ENCODE data around the gene FRRS1.

Gene FRRS1

DNA sequence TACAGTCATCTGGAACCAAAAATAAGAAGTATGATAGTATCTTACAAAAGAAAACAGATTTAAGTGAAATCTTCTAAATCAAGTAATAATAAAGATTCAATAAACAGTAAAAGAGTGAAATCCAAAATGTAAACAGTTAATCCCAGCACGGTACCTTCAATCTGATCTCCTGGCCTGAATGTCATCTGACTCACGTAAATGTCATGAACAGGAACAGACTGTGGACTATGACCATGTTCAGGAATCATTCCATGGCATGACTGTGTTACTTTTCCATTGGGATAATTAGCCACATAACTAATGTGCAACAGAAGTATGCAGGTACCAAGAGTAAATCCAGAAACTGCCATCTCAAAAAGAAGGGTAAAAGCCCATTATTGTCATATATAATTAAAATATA, 18.0 kb downstream of the FRRS1 start:
- H2AFZ ChIP-seq (ENCODE audit: low read length): no peak overlapping the region
- no peaks in the 10 kb centered on the region for H3K4me1 ChIP-seq (ENCODE audit: low read length)
- H3K4me2 ChIP-seq (ENCODE audit: low read depth, low read length): no peak overlapping the region
- no peak overlapping the region for H3K9ac ChIP-seq (ENCODE audit: low read length)
- no peaks in the 10 kb centered on the region for H4K20me1 ChIP-seq (ENCODE audit: insufficient read depth, low read length)
- H3K79me2 ChIP-seq (ENCODE audit: low read length): no peaks in the 10 kb centered on the region
- H3F3A ChIP-seq (ENCODE audit: insufficient read depth, low read length): no peaks in the 10 kb centered on the region
- no peaks in the 10 kb centered on the region for H3K27me3 ChIP-seq (replicated peaks; ENCODE audit: insufficient read depth, low read length)
- no peak for DNase-seq
- no peaks in the 10 kb centered on the region for H3K9me2 ChIP-seq (replicated peaks; ENCODE audit: insufficient read depth, low read length)
- H3K4me3 ChIP-seq (ENCODE audit: low read length): no peak overlapping the region
- TF ChIP-seq EZH2 (optimal IDR thresholded peaks at IDR 0.05; ENCODE audit: low read depth, low read length): no peak
- TF ChIP-seq, protein P1, sequence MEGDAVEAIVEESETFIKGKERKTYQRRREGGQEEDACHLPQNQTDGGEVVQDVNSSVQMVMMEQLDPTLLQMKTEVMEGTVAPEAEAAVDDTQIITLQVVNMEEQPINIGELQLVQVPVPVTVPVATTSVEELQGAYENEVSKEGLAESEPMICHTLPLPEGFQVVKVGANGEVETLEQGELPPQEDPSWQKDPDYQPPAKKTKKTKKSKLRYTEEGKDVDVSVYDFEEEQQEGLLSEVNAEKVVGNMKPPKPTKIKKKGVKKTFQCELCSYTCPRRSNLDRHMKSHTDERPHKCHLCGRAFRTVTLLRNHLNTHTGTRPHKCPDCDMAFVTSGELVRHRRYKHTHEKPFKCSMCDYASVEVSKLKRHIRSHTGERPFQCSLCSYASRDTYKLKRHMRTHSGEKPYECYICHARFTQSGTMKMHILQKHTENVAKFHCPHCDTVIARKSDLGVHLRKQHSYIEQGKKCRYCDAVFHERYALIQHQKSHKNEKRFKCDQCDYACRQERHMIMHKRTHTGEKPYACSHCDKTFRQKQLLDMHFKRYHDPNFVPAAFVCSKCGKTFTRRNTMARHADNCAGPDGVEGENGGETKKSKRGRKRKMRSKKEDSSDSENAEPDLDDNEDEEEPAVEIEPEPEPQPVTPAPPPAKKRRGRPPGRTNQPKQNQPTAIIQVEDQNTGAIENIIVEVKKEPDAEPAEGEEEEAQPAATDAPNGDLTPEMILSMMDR (IDR thresholded peaks at IDR 0.05; ENCODE audit: low read length): no peak
- TF ChIP-seq EZH2phosphoT487 (IDR thresholded peaks at IDR 0.05; ENCODE audit: low read length): no peak
- H3K27ac ChIP-seq (ENCODE audit: low read length): no peak overlapping the region
- H3K9me3 ChIP-seq (replicated peaks; ENCODE audit: insufficient read depth, low read length): no peaks in the 10 kb centered on the region
- H3K36me3 ChIP-seq (replicated peaks; ENCODE audit: insufficient read depth, low read length): no peaks in the 10 kb centered on the region

GRCh38 chr1:99745684-99746083, 20.8 kb downstream of the FRRS1 start:
- DNase-seq: no peak
- no peak overlapping the region for H3K27ac ChIP-seq (ENCODE audit: low read length)

GRCh38 chr1:99745061-99745460, 21.4 kb downstream of the FRRS1 start:
- Histone ChIP-seq H3K4me1 (ENCODE audit: low read length) (no peaks in the 10 kb centered on the region), H3K79me2 (ENCODE audit: low read length) (no peaks in the 10 kb centered on the region), H3K36me3 (replicated peaks; ENCODE audit: insufficient read depth, low read length) (no peaks in the 10 kb centered on the region), H4K20me1 (ENCODE audit: insufficient read depth, low read length) (no peaks in the 10 kb centered on the region), H3K27ac (ENCODE audit: low read length) (no peak overlapping the region), H3K27me3 (replicated peaks; ENCODE audit: insufficient read depth, low read length) (no peaks in the 10 kb centered on the region), H3K4me2 (ENCODE audit: low read depth, low read length) (no peak overlapping the region), H3K9ac (ENCODE audit: low read length) (no peak overlapping the region), H3F3A (ENCODE audit: insufficient read depth, low read length) (no peaks in the 10 kb centered on the region), H3K9me2 (replicated peaks; ENCODE audit: insufficient read depth, low read length) (no peaks in the 10 kb centered on the region), H3K4me3 (ENCODE audit: low read length) (no peak overlapping the region), H3K9me3 (replicated peaks; ENCODE audit: insufficient read depth, low read length) (no peaks in the 10 kb centered on the region), H2AFZ (ENCODE audit: low read length) (no peak overlapping the region)
- no peak for TF ChIP-seq EZH2phosphoT487 (IDR thresholded peaks at IDR 0.05; ENCODE audit: low read length)
- no peak for TF ChIP-seq EZH2 (optimal IDR thresholded peaks at IDR 0.05; ENCODE audit: low read depth, low read length)
- TF ChIP-seq, protein P1 (IDR thresholded peaks at IDR 0.05; ENCODE audit: low read length): no peak
- DNase-seq: no peak

More at GRCh38 chr1:99745684-99746083, 20.8 kb downstream of the FRRS1 start:
- H3K9me2 ChIP-seq (replicated peaks; ENCODE audit: insufficient read depth, low read length): no peaks in the 10 kb centered on the region
- no peaks in the 10 kb centered on the region for H3K27me3 ChIP-seq (replicated peaks; ENCODE audit: insufficient read depth, low read length)
- no peak overlapping the region for H3K4me2 ChIP-seq (ENCODE audit: low read depth, low read length)
- no peaks in the 10 kb centered on the region for H3K4me1 ChIP-seq (ENCODE audit: low read length)
- H3K4me3 ChIP-seq (ENCODE audit: low read length): no peak overlapping the region
- no peaks in the 10 kb centered on the region for H3K79me2 ChIP-seq (ENCODE audit: low read length)
- H3K9me3 ChIP-seq (replicated peaks; ENCODE audit: insufficient read depth, low read length): no peaks in the 10 kb centered on the region
- no peaks in the 10 kb centered on the region for H4K20me1 ChIP-seq (ENCODE audit: insufficient read depth, low read length)
- TF ChIP-seq, protein P1 (IDR thresholded peaks at IDR 0.05; ENCODE audit: low read length): no peak
- TF ChIP-seq EZH2 (optimal IDR thresholded peaks at IDR 0.05; ENCODE audit: low read depth, low read length): no peak
- no peak for TF ChIP-seq EZH2phosphoT487 (IDR thresholded peaks at IDR 0.05; ENCODE audit: low read length)
- no peaks in the 10 kb centered on the region for H3F3A ChIP-seq (ENCODE audit: insufficient read depth, low read length)
- no peaks in the 10 kb centered on the region for H3K36me3 ChIP-seq (replicated peaks; ENCODE audit: insufficient read depth, low read length)
- H2AFZ ChIP-seq (ENCODE audit: low read length): no peak overlapping the region
- no peak overlapping the region for H3K9ac ChIP-seq (ENCODE audit: low read length)

Data from MM.1S (cell line).